MM.1S (cell line): ENCODE measurements around the gene MAPK11.
A peak's percentile ranks its signal among the peaks of the same experiment; 100 is the strongest.
"Not testable (repeated sequence)": the region's sequence is repeated elsewhere in the genome, so short reads cannot be mapped to it uniquely, and the experiment has no call there.

Source experiments
- DNase-seq: peaks from one replicate; pipeline ENCODE4 v3.0.0-alpha.2; 2015
- H2AFZ ChIP-seq: fragments of 300-600 bp; sonication (generic); 2 replicates; pipeline ENCODE4 v1.6.0; 2016; ENCODE audit warnings: antibody characterized with exemption, low read length
- H3F3A ChIP-seq: fragments of 300-600 bp; sonication (generic); 2 replicates; pipeline ENCODE4 v1.6.1; 2016; ENCODE audit warnings: mild to moderate bottlenecking, antibody characterized with exemption, low read length, moderate library complexity, mixed read lengths; ENCODE audit not compliant: insufficient read depth
- H3K27ac ChIP-seq: fragments of 300-600 bp; sonication (generic); 2 replicates; pipeline ENCODE4 v1.5.1; 2016; ENCODE audit warnings: mild to moderate bottlenecking, low read length
- H3K27me3 ChIP-seq: fragments of 300-600 bp; sonication (generic); replicated peaks from 2 replicates; pipeline ENCODE4 v1.6.0; 2016; ENCODE audit warnings: low read length; ENCODE audit not compliant: insufficient read depth
- H3K36me3 ChIP-seq: fragments of 300-600 bp; sonication (generic); replicated peaks from 2 replicates; pipeline ENCODE4 v1.6.1; 2016; ENCODE audit warnings: mild to moderate bottlenecking, low read length, mixed read lengths; ENCODE audit not compliant: insufficient read depth
- H3K4me1 ChIP-seq: fragments of 300-600 bp; sonication (generic); 2 replicates; pipeline ENCODE4 v1.6.1; 2016; ENCODE audit warnings: low read length, mixed read lengths
- H3K4me2 ChIP-seq: fragments of 300-600 bp; sonication (generic); 2 replicates; pipeline ENCODE4 v1.6.0; 2016; ENCODE audit warnings: low read depth, low read length
- H3K4me3 ChIP-seq: fragments of 300-600 bp; sonication (generic); 2 replicates; pipeline ENCODE4 v1.5.1; 2016; ENCODE audit warnings: low read length, mixed read lengths
- H3K79me2 ChIP-seq: fragments of 300-600 bp; sonication (generic); 2 replicates; pipeline ENCODE4 v1.6.1; 2016; ENCODE audit warnings: mixed run types, low read length, mixed read lengths
- H3K9ac ChIP-seq: fragments of 300-600 bp; sonication (generic); 2 replicates; pipeline ENCODE4 v1.6.1; 2016; ENCODE audit warnings: low read length, mixed read lengths
- H3K9me2 ChIP-seq: fragments of 300-600 bp; sonication (generic); replicated peaks from 2 replicates; pipeline ENCODE4 v1.6.1; 2016; ENCODE audit warnings: mild to moderate bottlenecking, low read length, mixed read lengths; ENCODE audit not compliant: insufficient read depth
- H3K9me3 ChIP-seq: fragments of 300-600 bp; sonication (generic); replicated peaks from 2 replicates; pipeline ENCODE4 v1.6.1; 2016; ENCODE audit warnings: mild to moderate bottlenecking, low read length, mixed read lengths; ENCODE audit not compliant: insufficient read depth
- H4K20me1 ChIP-seq: fragments of 300-600 bp; sonication (generic); 2 replicates; pipeline ENCODE4 v1.6.1; 2016; ENCODE audit warnings: mild to moderate bottlenecking, low read length, moderate library complexity, mixed read lengths; ENCODE audit not compliant: insufficient read depth
- CTCF ChIP-seq: fragments of 300-600 bp; sonication (generic); IDR thresholded peaks from 2 replicates; pipeline ENCODE4 v1.5.1; 2016; ENCODE audit warnings: antibody characterized with exemption, low read length, mixed read lengths
- EZH2 ChIP-seq: fragments of 300-600 bp; sonication (generic); optimal IDR thresholded peaks from 2 replicates; pipeline ENCODE3; 2017; ENCODE audit warnings: low read depth, mild to moderate bottlenecking, antibody characterized with exemption, low read length, mixed read lengths
- EZH2phosphoT487 ChIP-seq: fragments of 300-600 bp; sonication (generic); IDR thresholded peaks from 2 replicates; pipeline ENCODE4 v1.6.1; 2018; ENCODE audit warnings: antibody characterized with exemption, low read length

The MAPK11 gene

DNA sequence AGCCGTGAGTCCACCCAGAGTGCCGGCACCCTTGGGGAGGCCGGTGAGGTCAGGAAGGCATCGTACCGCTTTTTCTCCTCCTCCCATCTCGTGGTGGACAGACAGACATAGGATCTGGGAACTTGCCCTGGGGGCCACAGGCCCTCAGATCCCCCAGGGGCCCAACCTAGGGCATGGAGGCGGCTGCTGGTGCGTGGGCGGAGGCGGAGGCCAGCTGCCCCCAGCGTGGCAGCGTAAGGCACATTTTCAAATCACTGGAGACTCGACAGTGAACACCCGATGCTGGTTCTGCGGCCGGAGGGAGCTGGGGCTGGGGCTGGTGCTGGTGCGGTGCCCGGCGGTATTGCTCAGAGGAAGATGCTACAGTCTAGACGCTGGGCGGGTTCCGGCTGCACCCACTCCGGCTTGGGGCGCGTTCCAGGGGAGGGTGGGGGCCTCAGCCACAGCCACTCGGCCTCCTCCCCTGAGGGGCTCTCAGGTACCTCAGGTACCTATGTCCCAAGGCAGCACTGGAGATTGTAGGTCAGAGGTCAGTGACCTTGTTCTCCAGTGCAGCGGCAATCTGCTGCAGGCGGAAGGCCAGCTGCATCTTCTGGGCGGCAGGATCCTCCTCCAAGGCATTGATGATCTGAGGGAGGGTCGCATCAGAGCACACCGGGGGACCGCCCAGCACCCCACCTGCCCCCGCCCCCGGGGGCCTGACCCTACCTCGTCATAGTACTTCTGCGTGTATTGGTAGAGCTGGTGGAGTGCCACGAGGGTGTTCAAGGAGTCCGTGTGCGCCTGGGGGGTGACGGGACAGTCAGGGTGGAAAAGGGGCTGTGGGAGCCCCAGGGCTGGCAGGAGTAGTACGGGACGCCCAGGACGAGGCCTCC lies 5.2 kb upstream of the MAPK11 start:
- Histone ChIP-seq H3K9me2 (no peaks in the 10 kb centered on the region), H2AFZ (no peak overlapping the region), H3K27ac (no peak overlapping the region), H3K27me3 (peaks cover 15% of the 10 kb centered on the region), H3K4me2 (peak overlapping the region; percentile 50; the same call in 1 of the 2 replicates), H3K4me3 (no peak overlapping the region), H4K20me1 (no peaks in the 10 kb centered on the region), H3K36me3 (no peaks in the 10 kb centered on the region), H3K9ac (no peak overlapping the region), H3K9me3 (no peaks in the 10 kb centered on the region), H3K79me2 (no peaks in the 10 kb centered on the region), H3K4me1 (peaks cover 14% of the 10 kb centered on the region; the same call in 1 of the 2 replicates), H3F3A (peaks cover 11% of the 10 kb centered on the region)
- no peak for TF ChIP-seq CTCF
- TF ChIP-seq EZH2: no peak
- no peak for TF ChIP-seq EZH2phosphoT487
- no peak for DNase-seq

DNA sequence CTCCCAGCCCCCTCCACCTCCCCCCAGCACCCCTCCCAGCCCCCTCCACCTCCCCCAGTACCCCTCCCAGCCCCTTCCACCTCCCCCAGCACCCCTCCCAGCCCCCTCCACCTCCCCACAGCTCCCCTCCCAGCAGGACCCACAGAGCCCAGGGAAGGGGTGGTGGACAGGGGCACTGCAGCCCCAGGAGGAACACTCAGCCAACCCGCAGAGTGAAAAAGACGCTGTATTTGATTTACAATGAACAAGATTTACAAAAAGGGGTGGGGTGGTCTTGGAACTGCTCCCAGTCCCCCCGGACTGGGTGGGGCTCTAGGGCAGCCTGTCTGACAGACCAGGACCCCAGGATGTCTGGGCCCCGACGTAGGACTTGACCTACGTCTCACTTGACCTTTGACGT lies 4.6 kb upstream of the MAPK11 start:
- peaks cover 15% of the 10 kb centered on the region for H3K27me3 ChIP-seq
- H3K9ac ChIP-seq: no peak overlapping the region
- DNase-seq: no peak
- peaks cover 14% of the 10 kb centered on the region; the same call in 1 of the 2 replicates for H3K4me1 ChIP-seq
- H4K20me1 ChIP-seq: no peaks in the 10 kb centered on the region
- H3K9me2 ChIP-seq: no peaks in the 10 kb centered on the region
- no peak overlapping the region for H2AFZ ChIP-seq
- TF ChIP-seq CTCF (no peak), EZH2phosphoT487 (no peak), EZH2 (no peak)
- no peaks in the 10 kb centered on the region for H3K79me2 ChIP-seq
- H3F3A ChIP-seq: peaks cover 11% of the 10 kb centered on the region
- H3K27ac ChIP-seq: no peak overlapping the region
- no peak overlapping the region for H3K4me3 ChIP-seq
- no peak overlapping the region for H3K4me2 ChIP-seq
- H3K9me3 ChIP-seq: no peaks in the 10 kb centered on the region
- no peaks in the 10 kb centered on the region for H3K36me3 ChIP-seq

GRCh38 chr22:50274311-50274710 lies 4.1 kb upstream of the MAPK11 start:
- H3K36me3 ChIP-seq: no peaks in the 10 kb centered on the region
- H3K4me3 ChIP-seq: no peak overlapping the region
- H3K4me1 ChIP-seq: peaks cover 14% of the 10 kb centered on the region; the same call in 1 of the 2 replicates
- no peaks in the 10 kb centered on the region for H3K9me2 ChIP-seq
- no peaks in the 10 kb centered on the region for H4K20me1 ChIP-seq
- no peak overlapping the region for H3K4me2 ChIP-seq
- H3K27me3 ChIP-seq: peaks cover 19% of the 10 kb centered on the region
- DNase-seq: peak; percentile 65
- TF ChIP-seq EZH2phosphoT487: no peak
- peak; percentile 26 for TF ChIP-seq CTCF
- no peaks in the 10 kb centered on the region for H3K79me2 ChIP-seq
- H3K27ac ChIP-seq: no peak overlapping the region
- H3K9ac ChIP-seq: no peak overlapping the region
- H2AFZ ChIP-seq: no peak overlapping the region
- H3F3A ChIP-seq: peaks cover 12% of the 10 kb centered on the region
- H3K9me3 ChIP-seq: no peaks in the 10 kb centered on the region

DNA sequence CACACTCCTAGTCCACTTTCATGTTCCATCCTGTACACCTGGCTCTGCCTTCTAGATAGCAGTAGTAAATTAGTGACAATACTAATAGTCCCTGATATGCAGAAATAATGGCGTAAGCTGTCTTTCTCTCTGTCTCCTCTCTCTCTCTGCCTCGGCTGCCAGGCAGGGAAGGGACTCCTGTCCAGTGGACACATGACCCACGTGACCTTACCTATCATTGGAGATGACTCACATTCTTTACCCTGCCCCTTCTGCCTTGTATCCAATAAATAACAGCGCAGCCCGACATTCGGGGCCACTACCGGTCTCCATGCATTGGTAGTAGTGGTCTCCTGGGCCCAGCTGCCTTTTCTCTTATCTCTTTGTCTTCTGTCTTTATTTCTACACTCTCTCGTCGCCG lies 3.6 kb upstream of the MAPK11 start:
- H3K27me3 ChIP-seq: peaks cover 20% of the 10 kb centered on the region
- H3K79me2 ChIP-seq, H3K9me2 ChIP-seq, H3K27ac ChIP-seq, H3K4me2 ChIP-seq, H4K20me1 ChIP-seq, H3K9me3 ChIP-seq, DNase-seq, H3K36me3 ChIP-seq, H2AFZ ChIP-seq, H3K9ac ChIP-seq, H3K4me3 ChIP-seq: not testable (repeated sequence)
- H3K4me1 ChIP-seq: peaks cover 14% of the 10 kb centered on the region; the same call in 1 of the 2 replicates
- H3F3A ChIP-seq: peaks cover 15% of the 10 kb centered on the region

DNA sequence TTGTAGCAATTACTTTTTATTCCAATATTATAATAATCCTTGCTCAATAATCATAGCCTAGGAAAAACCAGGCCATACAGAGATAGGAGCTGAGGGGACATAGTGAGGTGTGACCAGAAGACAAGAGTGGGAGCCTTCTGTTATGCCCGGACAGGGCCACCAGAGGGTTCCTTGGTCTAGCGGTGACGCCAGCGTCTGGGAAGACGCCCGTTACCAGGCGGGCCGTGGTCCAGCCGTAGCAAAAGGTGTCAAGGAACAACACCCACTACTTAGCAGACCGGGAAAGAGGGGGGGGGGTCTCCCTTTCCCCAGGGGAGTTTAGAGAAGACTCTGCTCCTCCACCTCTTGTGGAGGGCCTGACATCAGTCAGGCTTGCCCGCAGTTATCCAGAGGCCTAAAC lies 3.2 kb upstream of the MAPK11 start:
- not testable (repeated sequence) for H3K36me3 ChIP-seq, H3K9ac ChIP-seq, DNase-seq, H3K79me2 ChIP-seq, H3K4me2 ChIP-seq, H3K9me2 ChIP-seq, H2AFZ ChIP-seq, H3K27ac ChIP-seq, H3K9me3 ChIP-seq, H4K20me1 ChIP-seq, H3K4me3 ChIP-seq
- H3K4me1 ChIP-seq: peaks cover 14% of the 10 kb centered on the region; the same call in 1 of the 2 replicates
- peaks cover 20% of the 10 kb centered on the region for H3K27me3 ChIP-seq
- H3F3A ChIP-seq: peaks cover 15% of the 10 kb centered on the region
